K562 (cell line): ENCODE results near the gene PAQR6. TPM values are rescaled to one million over a fixed set of nuclear protein-coding genes. Genes with fewer than 3 reads are reported as not detected.

Experiments used
- ASH1L ChIP-seq: fragments of 450-650 bp; IDR thresholded peaks from 2 replicates; pipeline ENCODE4 v1.6.1; 2018; ENCODE audit warnings: borderline replicate concordance, mild to moderate bottlenecking, low read depth; ENCODE audit not compliant: partially characterized antibody
- CBFA2T2 ChIP-seq: fragments of 450-650 bp; conservative IDR thresholded peaks from 2 replicates; pipeline ENCODE4 v1.6.1; 2017; ENCODE audit warnings: mild to moderate bottlenecking
- DIDO1 ChIP-seq: fragments of 450-650 bp; IDR thresholded peaks from 2 replicates; pipeline ENCODE4 v1.6.1; 2016; ENCODE audit warnings: low read depth, missing biosample characterization, missing genetic modification characterization
- ELF1 ChIP-seq: fragments of 200-800 bp; sonication (Bioruptor generic); IDR thresholded peaks from 2 replicates; pipeline ENCODE4 v1.6.1; 2016; ENCODE audit warnings: missing genetic modification characterization, missing compliant biosample characterization
- ELK3 ChIP-seq: fragments of 450-650 bp; formaldehyde crosslinking; IDR thresholded peaks from 2 replicates; pipeline ENCODE4 v1.4.0; 2020; ENCODE audit warnings: mild to moderate bottlenecking
- ESRRA ChIP-seq: fragments of 450-650 bp; IDR thresholded peaks from 2 replicates; pipeline ENCODE4 v1.6.1; 2014; ENCODE audit warnings: low read depth, mild to moderate bottlenecking, moderate library complexity, borderline replicate concordance
- FOXA3 ChIP-seq, 2 experiments: fragments of 450-650 bp in 1 of 2; sonication (generic) in 1 of 2; formaldehyde crosslinking; IDR thresholded peaks in 1 of 2; conservative IDR thresholded peaks in 1 of 2; 2 replicates each; pipeline versions ENCODE4 v1.4.0 to v1.8.0; 2020 to 2022; ENCODE audit warnings: mild to moderate bottlenecking in 2 of 2, missing genetic modification reagents in 1 of 2
- GATAD2B ChIP-seq: fragments of 450-650 bp; IDR thresholded peaks from 2 replicates; pipeline ENCODE4 v1.6.1; 2017; ENCODE audit warnings: mild to moderate bottlenecking, borderline replicate concordance
- HMGN3 ChIP-seq: IDR thresholded peaks from 2 replicates; pipeline ENCODE4 v1.6.1; 2011; ENCODE audit warnings: borderline replicate concordance, low read depth, mild to moderate bottlenecking, mixed read lengths, low read length; ENCODE audit not compliant: insufficient read length; ENCODE audit errors: extremely low read depth
- KLF13 ChIP-seq: fragments of 450-650 bp; IDR thresholded peaks from 2 replicates; pipeline ENCODE4 v1.6.1; 2016; ENCODE audit warnings: missing genetic modification characterization, low read depth, mild to moderate bottlenecking, missing compliant biosample characterization, moderate library complexity, borderline replicate concordance
- MAZ ChIP-seq, 2 experiments: fragments of 450-650 bp in 1 of 2; sonication (generic) in 1 of 2; formaldehyde crosslinking; IDR thresholded peaks in 1 of 2; conservative IDR thresholded peaks in 1 of 2; 2 replicates each; pipeline versions ENCODE4 v1.4.0 to v1.5.0; 2020; ENCODE audit warnings: mild to moderate bottlenecking in 1 of 2, missing genetic modification reagents in 1 of 2
- MEF2A ChIP-seq: IDR thresholded peaks from 2 replicates; pipeline ENCODE4 v1.6.1; 2011; ENCODE audit warnings: low read depth, mild to moderate bottlenecking, low read length, moderate library complexity; ENCODE audit not compliant: control insufficient read depth
- MLLT1 ChIP-seq, 2 experiments: fragments of 450-650 bp; IDR thresholded peaks; 2 replicates each; pipeline ENCODE4 v1.6.1; 2016
- NR1H2 ChIP-seq: sonication (generic); formaldehyde crosslinking; IDR thresholded peaks from 2 replicates; pipeline ENCODE4 v1.4.0; 2020; ENCODE audit warnings: mild to moderate bottlenecking, missing genetic modification reagents
- SMAD4 ChIP-seq: fragments of 250-450 bp; sonication (Bioruptor Pico); conservative IDR thresholded peaks from 2 replicates; pipeline ENCODE4 v1.8.0; 2021; ENCODE audit warnings: inconsistent platforms, mild to moderate bottlenecking, moderate library complexity
- TAF7 ChIP-seq: fragments of 450-650 bp; IDR thresholded peaks from 2 replicates; pipeline ENCODE4 v1.6.1; 2016; ENCODE audit warnings: missing genetic modification characterization, missing compliant biosample characterization
- TBL1XR1 ChIP-seq, 2 experiments: IDR thresholded peaks; 2 replicates each; pipeline ENCODE4 v1.6.1; 2012; ENCODE audit warnings: improper control_type of control experiment in 2 of 2, low read length in 2 of 2, mild to moderate bottlenecking in 1 of 2
- TRIM24 ChIP-seq, 2 experiments: fragments of 450-650 bp; IDR thresholded peaks; 2 replicates each; pipeline ENCODE4 v1.6.1; 2016
- WHSC1 ChIP-seq: IDR thresholded peaks from one replicate; pipeline ENCODE4 v1.6.1; 2012; ENCODE audit warnings: low read length, control low read depth, inconsistent platforms
- ZBTB34 ChIP-seq: fragments of 250-450 bp; sonication (Bioruptor Pico); IDR thresholded peaks from 2 replicates; pipeline ENCODE4 v1.8.0; 2021; ENCODE audit warnings: mild to moderate bottlenecking, moderate library complexity
- ZC3H11A ChIP-seq: IDR thresholded peaks from 2 replicates; pipeline ENCODE4 v1.6.1; 2012; ENCODE audit warnings: low read depth, low read length, improper control_type of control experiment
- ZNF143 ChIP-seq: sonication (generic); formaldehyde crosslinking; IDR thresholded peaks from 2 replicates; pipeline ENCODE4 v1.9.0; 2022; ENCODE audit warnings: mild to moderate bottlenecking, missing genetic modification reagents
- ZNF175 ChIP-seq: fragments of 200-800 bp; sonication (Bioruptor generic); IDR thresholded peaks from 2 replicates; pipeline ENCODE4 v1.6.1; 2016; ENCODE audit warnings: low read depth, mild to moderate bottlenecking, missing genetic modification characterization, missing compliant biosample characterization
- ZNF197 ChIP-seq: fragments of 200-800 bp; sonication (Bioruptor generic); IDR thresholded peaks from 2 replicates; pipeline ENCODE4 v1.6.1; 2016; ENCODE audit warnings: low read depth, missing genetic modification characterization, missing compliant biosample characterization
- ZNF436 ChIP-seq: fragments of 250-450, 450-650 bp; sonication (Bioruptor Pico); formaldehyde crosslinking; IDR thresholded peaks from 2 replicates; pipeline ENCODE4 v1.7.0; 2020; ENCODE audit warnings: mild to moderate bottlenecking
- polyA plus RNA-seq, 8 experiments: library from polyadenylated mRNA; depleted of rRNA in 4 of 8; stranded (reverse) in 5 of 8; unstranded in 3 of 8; fragments of >200 nt; fragmentation: Nextera tagmentation in 2 of 8; fragmentation: Illumina TruSeq in 1 of 8; extraction: Ambion mirVana in 2 of 8; extraction: Trizol in 1 of 8; gene quantifications; 2 replicates each; pipeline versions ENCODE4 v1.2.1 to v1.2.3, GENCODE V29; 2011 to 2014; ENCODE audit warnings: inconsistent platforms in 1 of 8, missing spikeins in 1 of 8
- total RNA-seq, 7 experiments: library from RNA; depleted of rRNA in 6 of 7; stranded (reverse); fragments of >200 nt in 6 of 7; fragmentation: Illumina TruSeq in 2 of 7; extraction: Trizol in 2 of 7; gene quantifications; 2 replicates each; pipeline versions ENCODE4 v1.2.1 to v1.2.3, GENCODE V29; 2011 to 2021; ENCODE audit warnings: low replicate concordance in 1 of 7

Gene PAQR6
- total and polyA plus RNA-seq, 9 of the 15 experiments (the other 6 are each of a cell fraction or from before 2014, with no cell fraction given) = 0.07 to 1.8 (median 0.62) TPM

- TF ChIP-seq DIDO1 (tag) (peak; percentile 76; the same call in 1 of the 2 replicates), ZC3H11A (no peak), ZNF143 (no peak), HMGN3 (no peak), TBL1XR1 (IDR thresholded peaks at IDR 0.05; ENCODE audit: low read length in 2 of 2) (no peak), GATAD2B (no peak), ELK3 (CRISPR knock-in tag) (no peak), TRIM24 (IDR thresholded peaks at IDR 0.05) (no peak), WHSC1 (no peak), MLLT1 (IDR thresholded peaks at IDR 0.05) (peak; percentile 34 to 84; a peak in 3 of 4 replicates), ZNF197 (CRISPR knock-in tag) (no peak), MEF2A (no peak), ESRRA (peak; percentile 66; the same call in 1 of the 2 replicates), NR1H2 (CRISPR knock-in tag) (0 out of 2 replicates have a peak, but pooled peaks have one; percentile 33), CBFA2T2 (no peak), TAF7 (tag) (peak; percentile 96), ASH1L (peak; percentile 94), ZBTB34 (no peak), FOXA3 (CRISPR knock-in tag; conservative IDR thresholded peaks at IDR 0.05 in 1 of 2, IDR thresholded peaks at IDR 0.05 in 1 of 2) (no peak), ELF1 (tag) (0 out of 2 replicates have a peak, but pooled peaks have one; percentile 30), SMAD4 (CRISPR knock-in tag) (0 out of 2 replicates have a peak, but pooled peaks have one; percentile 54), ZNF436 (CRISPR knock-in tag) (no peak), KLF13 (peak; percentile 67; the same call in 1 of the 2 replicates), ZNF175 (CRISPR knock-in tag) (no peak), MAZ (CRISPR knock-in tag; conservative IDR thresholded peaks at IDR 0.05 in 1 of 2, IDR thresholded peaks at IDR 0.05 in 1 of 2) (peak; percentile 53 to 56; a peak in 1 of 4 replicates)
These were observed 34.8 kb downstream of the PAQR6 start, which contains the start of gene PMF1 (continued) for GRCh38 chr1:156212833-156213643.
